Astrocyte of the cerebellum (primary cell): ENCODE measurements around the gene CTU1.

Experiments
- DNase-seq: peaks from one replicate; pipeline ENCODE4 v3.0.0-alpha.2; 2011; ENCODE audit warnings: low read depth
- H3K4me3 ChIP-seq: 2 replicates; pipeline ENCODE4 v1.5.1; 2011; ENCODE audit warnings: mild to moderate bottlenecking, low read depth, low read length, moderate library complexity
- CTCF ChIP-seq: IDR thresholded peaks from 2 replicates; pipeline ENCODE4 v1.5.1; 2012; ENCODE audit warnings: low read length, low read depth, moderate library complexity, mild to moderate bottlenecking; ENCODE audit errors: missing control alignments
- in situ Hi-C: cut with HindIII; loops from 2 replicates; pipeline ENCODE4 v1.10.0; 2017; ENCODE audit warnings: low sequenced_read_pairs

CTU1 gene

GRCh38 chr19:51090471-51090870 is 17.7 kb downstream of the CTU1 start:
- H3K4me3 ChIP-seq = no peak overlapping the region
- no peak for DNase-seq
- TF ChIP-seq CTCF = no peak
- in situ Hi-C loops = no loop called here

- no peak overlapping the region for H3K4me3 ChIP-seq
- in situ Hi-C loops = no loop called here
- no peak for TF ChIP-seq CTCF
- DNase-seq = no peak
Observed at GRCh38 chr19:51089786-51090185, 18.4 kb downstream of the CTU1 start.

- no peak overlapping the region for H3K4me3 ChIP-seq
- no peak for DNase-seq
- TF ChIP-seq CTCF = no peak
- in situ Hi-C loops = no loop called here
Observed at GRCh38 chr19:51086153-51086850, 21.9 kb downstream of the CTU1 start.

- no peak for DNase-seq
- H3K4me3 ChIP-seq = no peak overlapping the region
- in situ Hi-C loops = no loop called here
- TF ChIP-seq CTCF = no peak
Observed at GRCh38 chr19:51084505-51084904, 23.7 kb downstream of the CTU1 start.

- in situ Hi-C loops = no loop called here
- H3K4me3 ChIP-seq = no peak overlapping the region
- DNase-seq = no peak
- TF ChIP-seq CTCF = no peak
Observed at GRCh38 chr19:51083783-51084182, 24.4 kb downstream of the CTU1 start.

- no peak for TF ChIP-seq CTCF
- in situ Hi-C loops = no loop called here
- no peak overlapping the region for H3K4me3 ChIP-seq
- DNase-seq = no peak
Observed at GRCh38 chr19:51083181-51083580, 25.0 kb downstream of the CTU1 start.
